Mesendoderm (in vitro differentiated cells): ENCODE results near the gene NKD2.

Experiments used
- DNase-seq: peaks from one replicate; pipeline ENCODE4 v3.0.0; 2013
- H2AK5ac ChIP-seq: 2 replicates; pipeline ENCODE4 v1.6.1; 2013; ENCODE audit warnings: low read length, inconsistent platforms
- H2BK120ac ChIP-seq: 2 replicates; pipeline ENCODE4 v1.6.1; 2013; ENCODE audit warnings: low read depth, mild to moderate bottlenecking, low read length, moderate library complexity, mixed read lengths
- H2BK15ac ChIP-seq: replicated peaks from 2 replicates; pipeline ENCODE4 v1.6.1; 2013; ENCODE audit warnings: low read depth, mild to moderate bottlenecking, moderate library complexity
- H2BK5ac ChIP-seq: 2 replicates; pipeline ENCODE4 v1.6.1; 2013; ENCODE audit warnings: low read length, inconsistent platforms
- H3K18ac ChIP-seq: 2 replicates; pipeline ENCODE4 v1.6.1; 2013; ENCODE audit warnings: mild to moderate bottlenecking, low read length, mixed read lengths
- H3K23ac ChIP-seq: one replicate; pipeline ENCODE4 v1.6.1; 2013; ENCODE audit warnings: low read length
- H3K27ac ChIP-seq: 2 replicates; pipeline ENCODE4 v1.5.1; 2013; ENCODE audit warnings: low read depth, mild to moderate bottlenecking, inconsistent platforms, low read length, moderate library complexity
- H3K27me3 ChIP-seq: 2 replicates; pipeline ENCODE4 v1.6.1; 2013; ENCODE audit warnings: low read length, control low read depth, mild to moderate bottlenecking, inconsistent platforms; ENCODE audit not compliant: insufficient read depth, poor library complexity
- H3K36me3 ChIP-seq: 2 replicates; pipeline ENCODE4 v1.6.1; 2013; ENCODE audit warnings: low read length, inconsistent platforms; ENCODE audit not compliant: control insufficient read depth, insufficient read depth
- H3K4ac ChIP-seq: one replicate; pipeline ENCODE4 v1.6.1; 2013; ENCODE audit warnings: low read depth, mild to moderate bottlenecking, low read length, moderate library complexity
- H3K4me1 ChIP-seq: 2 replicates; pipeline ENCODE4 v1.6.1; 2013; ENCODE audit warnings: low read depth, low read length, inconsistent platforms; ENCODE audit not compliant: control insufficient read depth
- H3K4me2 ChIP-seq: 2 replicates; pipeline ENCODE4 v1.6.1; 2013; ENCODE audit warnings: low read length
- H3K4me3 ChIP-seq: 2 replicates; pipeline ENCODE4 v1.5.1; 2013; ENCODE audit warnings: mild to moderate bottlenecking, low read length
- H3K56ac ChIP-seq: one replicate; pipeline ENCODE4 v1.6.1; 2013; ENCODE audit warnings: low read length
- H3K79me1 ChIP-seq: 2 replicates; pipeline ENCODE4 v1.6.1; 2013; ENCODE audit warnings: low read length, inconsistent platforms
- H3K79me2 ChIP-seq: 2 replicates; pipeline ENCODE4 v1.6.1; 2013; ENCODE audit warnings: mild to moderate bottlenecking, low read length; ENCODE audit not compliant: control insufficient read depth, insufficient read depth
- H3K9ac ChIP-seq: 2 replicates; pipeline ENCODE4 v1.6.1; 2013; ENCODE audit warnings: low read length, inconsistent platforms
- H4K5ac ChIP-seq: one replicate; pipeline ENCODE4 v1.6.1; 2013; ENCODE audit warnings: low read length
- H4K8ac ChIP-seq: one replicate; pipeline ENCODE4 v1.6.1; 2013; ENCODE audit warnings: low read depth, mild to moderate bottlenecking, control low read depth, low read length, moderate library complexity
- WGBS: extraction: QIAGEN DNeasy Blood & Tissue Kit; methylation state at CpG from one replicate; pipeline ENCODE4 v1.1.7; 2013; ENCODE audit warnings: low lambda C conversion rate, missing lambda C conversion rate; ENCODE audit not compliant: insufficient coverage; ENCODE audit errors: extremely low coverage; 5-methylcytosine and 5-hydroxymethylcytosine counted together

The NKD2 gene

GRCh38 chr5:1050423-1051365 is 42.1 kb downstream of the NKD2 start:
- Histone ChIP-seq H3K23ac (peak overlapping the region; percentile 45), H2AK5ac (no peak overlapping the region), H3K79me1 (no peaks in the 10 kb centered on the region), H3K4ac (no peak overlapping the region), H3K27ac (no peak overlapping the region), H3K4me3 (no peak overlapping the region), H3K79me2 (no peaks in the 10 kb centered on the region), H3K4me1 (no peaks in the 10 kb centered on the region), H4K5ac (no peak overlapping the region), H3K9ac (no peak overlapping the region), H3K56ac (no peak overlapping the region), H3K18ac (no peak overlapping the region), H4K8ac (no peak overlapping the region), H2BK5ac (no peak overlapping the region), H2BK120ac (no peak overlapping the region), H3K36me3 (no peaks in the 10 kb centered on the region), H3K27me3 (no peaks in the 10 kb centered on the region), H3K4me2 (no peak overlapping the region), H2BK15ac (no peak overlapping the region)
- WGBS = no CpG with 5 or more reads among the region's 29 CpGs
- no peak for DNase-seq

- Histone ChIP-seq H3K79me1 (no peaks in the 10 kb centered on the region), H3K4ac (no peak overlapping the region), H3K4me3 (no peak overlapping the region), H2BK120ac (no peak overlapping the region), H3K36me3 (no peaks in the 10 kb centered on the region), H3K79me2 (no peaks in the 10 kb centered on the region), H3K23ac (no peak overlapping the region), H2AK5ac (no peak overlapping the region), H2BK5ac (no peak overlapping the region), H3K27me3 (no peaks in the 10 kb centered on the region), H3K4me1 (no peaks in the 10 kb centered on the region), H4K5ac (no peak overlapping the region), H3K4me2 (no peak overlapping the region), H2BK15ac (no peak overlapping the region), H3K9ac (no peak overlapping the region), H3K27ac (no peak overlapping the region), H3K18ac (no peak overlapping the region), H3K56ac (no peak overlapping the region), H4K8ac (no peak overlapping the region)
- no CpG with 5 or more reads among the region's 16 CpGs for whole genome bisulfite sequencing
- no peak for DNase-seq
These were observed 42.7 kb downstream of the NKD2 start for GRCh38 chr5:1051366-1051720.

- no peak overlapping the region for H2AK5ac ChIP-seq
- H3K79me1 ChIP-seq = no peaks in the 10 kb centered on the region
- H3K4me3 ChIP-seq = no peak overlapping the region
- no peak overlapping the region for H4K8ac ChIP-seq
- H2BK120ac ChIP-seq = no peak overlapping the region
- no peak overlapping the region for H3K18ac ChIP-seq
- H3K79me2 ChIP-seq = no peaks in the 10 kb centered on the region
- no peak overlapping the region for H2BK15ac ChIP-seq
- H3K4me1 ChIP-seq = no peaks in the 10 kb centered on the region
- no peak overlapping the region for H3K27ac ChIP-seq
- H4K5ac ChIP-seq = no peak overlapping the region
- no peak for DNase-seq
- H3K27me3 ChIP-seq = no peaks in the 10 kb centered on the region
- no peak overlapping the region for H3K56ac ChIP-seq
- no peak overlapping the region for H3K23ac ChIP-seq
- no peak overlapping the region for H3K4me2 ChIP-seq
- H3K4ac ChIP-seq = no peak overlapping the region
- no peaks in the 10 kb centered on the region for H3K36me3 ChIP-seq
- no CpG with 5 or more reads among the region's 17 CpGs for WGBS
- no peak overlapping the region for H3K9ac ChIP-seq
- no peak overlapping the region for H2BK5ac ChIP-seq
These were observed 43.5 kb downstream of the NKD2 start for GRCh38 chr5:1052076-1052475.

GRCh38 chr5:1052641-1053390 is 44.2 kb downstream of the NKD2 start:
- H3K9ac ChIP-seq = no peak overlapping the region
- WGBS = no CpG with 5 or more reads among the region's 29 CpGs
- no peak overlapping the region for H3K23ac ChIP-seq
- H3K36me3 ChIP-seq = no peaks in the 10 kb centered on the region
- no peak overlapping the region for H2BK15ac ChIP-seq
- H3K79me2 ChIP-seq = no peaks in the 10 kb centered on the region
- no peak overlapping the region for H4K8ac ChIP-seq
- H3K18ac ChIP-seq = no peak overlapping the region
- H2BK5ac ChIP-seq = no peak overlapping the region
- H3K27ac ChIP-seq = no peak overlapping the region
- H3K4me2 ChIP-seq = no peak overlapping the region
- no peak overlapping the region for H3K4me3 ChIP-seq
- no peaks in the 10 kb centered on the region for H3K27me3 ChIP-seq
- H3K4ac ChIP-seq = no peak overlapping the region
- H3K56ac ChIP-seq = no peak overlapping the region
- H2AK5ac ChIP-seq = no peak overlapping the region
- H3K4me1 ChIP-seq = no peaks in the 10 kb centered on the region
- H2BK120ac ChIP-seq = no peak overlapping the region
- no peak for DNase-seq
- no peaks in the 10 kb centered on the region for H3K79me1 ChIP-seq
- H4K5ac ChIP-seq = no peak overlapping the region

- Histone ChIP-seq H3K36me3 (no peaks in the 10 kb centered on the region), H2BK15ac (no peak overlapping the region), H3K79me2 (no peaks in the 10 kb centered on the region), H3K79me1 (no peaks in the 10 kb centered on the region), H2AK5ac (no peak overlapping the region), H2BK120ac (no peak overlapping the region), H2BK5ac (no peak overlapping the region), H3K9ac (no peak overlapping the region), H3K27me3 (no peaks in the 10 kb centered on the region), H3K56ac (no peak overlapping the region), H4K8ac (no peak overlapping the region), H3K4me2 (no peak overlapping the region), H3K27ac (no peak overlapping the region), H3K4me1 (no peaks in the 10 kb centered on the region), H3K4me3 (no peak overlapping the region), H3K23ac (no peak overlapping the region), H3K18ac (no peak overlapping the region), H4K5ac (no peak overlapping the region), H3K4ac (no peak overlapping the region)
- DNase-seq = no peak
- WGBS = no CpG with 5 or more reads among the region's 32 CpGs
These were observed 44.9 kb downstream of the NKD2 start for GRCh38 chr5:1053391-1054017.
